PC-3 (cell line): ENCODE data around the gene LTBP4. TPM values are rescaled to one million over a fixed set of nuclear protein-coding genes. Genes with fewer than 3 reads are reported as not detected.

Experiments used
- ATAC-seq: fragments of 200-7000 bp; cut with Tn5 transposase; 2 replicates; pipeline ENCODE4 v1.9.1; 2020; ENCODE audit warnings: mild to moderate bottlenecking, moderate library complexity
- BruUV-seq: library from RNA; stranded (reverse); fragments of 400-500 nt; replicated peaks from 2 replicates; lab custom pipeline; 2021; lab: Mats Ljungman, UMichigan
- CTCF ChIA-PET: fragments of 300-600 bp; sonication (Branson Sonifier 250); formaldehyde crosslinking; loops from one replicate; lab custom pipeline; 2022; ENCODE audit warnings: antibody characterized with exemption; lab: Charles Lee
- POLR2A ChIA-PET: fragments of 300-600 bp; sonication (Branson Sonifier 250); formaldehyde crosslinking; loops from one replicate; lab custom pipeline; 2022; ENCODE audit warnings: antibody characterized with exemption; ENCODE audit not compliant: unreplicated experiment; lab: Charles Lee
- DNase-seq: peaks from one replicate; pipeline ENCODE4 v3.0.0-alpha.2; 2015
- H2AFZ ChIP-seq: fragments of 300-600 bp; sonication (generic); 2 replicates; pipeline ENCODE4 v1.6.0; 2016; ENCODE audit warnings: antibody characterized with exemption, low read length
- H3F3A ChIP-seq: fragments of 300-600 bp; sonication (generic); one replicate; pipeline ENCODE4 v1.6.0; 2017; ENCODE audit warnings: antibody characterized with exemption, low read length, control low read depth, mild to moderate bottlenecking; ENCODE audit not compliant: unreplicated experiment
- H3K27ac ChIP-seq: fragments of 300-600 bp; sonication (generic); 2 replicates; pipeline ENCODE4 v1.5.1; 2016; ENCODE audit warnings: mild to moderate bottlenecking, low read length
- H3K27me3 ChIP-seq: fragments of 300-600 bp; sonication (generic); 2 replicates; pipeline ENCODE4 v1.6.1; 2016; ENCODE audit warnings: low read length, mixed read lengths
- H3K36me3 ChIP-seq: fragments of 300-600 bp; sonication (generic); 2 replicates; pipeline ENCODE4 v1.6.1; 2016; ENCODE audit warnings: low read depth, mixed run types, low read length, mixed read lengths
- H3K4me1 ChIP-seq: fragments of 300-600 bp; sonication (generic); 2 replicates; pipeline ENCODE4 v1.5.1; 2016; ENCODE audit warnings: low read length; ENCODE audit not compliant: insufficient read depth
- H3K4me2 ChIP-seq: fragments of 300-600 bp; sonication (generic); 2 replicates; pipeline ENCODE4 v1.6.0; 2016; ENCODE audit warnings: low read length
- H3K4me3 ChIP-seq: fragments of 300-600 bp; sonication (generic); 2 replicates; pipeline ENCODE4 v1.5.1; 2016; ENCODE audit warnings: mild to moderate bottlenecking, low read length, mixed read lengths
- H3K79me2 ChIP-seq: fragments of 300-600 bp; sonication (generic); 2 replicates; pipeline ENCODE4 v1.6.1; 2017; ENCODE audit warnings: low read length, mixed read lengths
- H3K9ac ChIP-seq: fragments of 300-600 bp; sonication (generic); 2 replicates; pipeline ENCODE4 v1.6.0; 2016; ENCODE audit warnings: mild to moderate bottlenecking, low read length
- H3K9me2 ChIP-seq: fragments of 300-600 bp; sonication (generic); replicated peaks from 2 replicates; pipeline ENCODE4 v1.6.1; 2016; ENCODE audit warnings: mixed run types, low read length, mixed read lengths
- H3K9me3 ChIP-seq: fragments of 300-600 bp; sonication (generic); 2 replicates; pipeline ENCODE4 v1.6.1; 2016; ENCODE audit warnings: low read length, mixed read lengths
- H4K20me1 ChIP-seq: fragments of 300-600 bp; sonication (generic); 2 replicates; pipeline ENCODE4 v1.6.1; 2016; ENCODE audit warnings: low read length, mixed read lengths
- CTCF ChIP-seq: fragments of 300-600 bp; sonication (generic); conservative IDR thresholded peaks from 2 replicates; pipeline ENCODE4 v1.5.1; 2017; ENCODE audit warnings: antibody characterized with exemption, low read depth, mild to moderate bottlenecking, low read length
- EZH2 ChIP-seq: fragments of 300-600 bp; sonication (generic); IDR thresholded peaks from one replicate; pipeline ENCODE4 v1.6.1; 2017; ENCODE audit warnings: antibody characterized with exemption, mild to moderate bottlenecking, low read length; ENCODE audit not compliant: unreplicated experiment
- EZH2phosphoT487 ChIP-seq: fragments of 300-600 bp; sonication (generic); IDR thresholded peaks from 2 replicates; pipeline ENCODE4 v1.6.1; 2018; ENCODE audit warnings: mild to moderate bottlenecking, antibody characterized with exemption, low read length, borderline replicate concordance
- intact Hi-C: fragments of 100-400 bp; cut with micrococcal nuclease; formaldehyde crosslinking; loops from 2 replicates; pipeline ENCODE4 v1.9.0; 2023
- total RNA-seq: library from RNA; depleted of rRNA; stranded (reverse); fragments of >200 nt; gene quantifications from 2 replicates; pipeline ENCODE4 v1.2.3, GENCODE V29; 2014

LTBP4 gene
- total RNA-seq, 1 experiment from 2014 or later: 8.9 TPM

GRCh38 chr19:40640744-40641143, 39.6 kb downstream of the LTBP4 start:
- no peaks in the 10 kb centered on the region for H3K36me3 ChIP-seq
- ChIA-PET POLR2A (no interaction called here), CTCF (no interaction called here)
- no peaks in the 10 kb centered on the region for H3K9me3 ChIP-seq
- no peaks in the 10 kb centered on the region for H3K79me2 ChIP-seq
- ATAC-seq: no peak
- H3K27ac ChIP-seq: no peak overlapping the region
- DNase-seq: no peak
- no peak overlapping the region for H3K9ac ChIP-seq
- no peaks in the 10 kb centered on the region for H3K9me2 ChIP-seq
- H3F3A ChIP-seq: no peaks in the 10 kb centered on the region
- no peak overlapping the region for H2AFZ ChIP-seq
- peaks cover 2% of the 10 kb centered on the region for H3K4me1 ChIP-seq
- no peaks in the 10 kb centered on the region for H4K20me1 ChIP-seq
- no TSS peak for BruUV-seq
- intact Hi-C loops: no loop called here
- H3K4me2 ChIP-seq: no peak overlapping the region
- H3K27me3 ChIP-seq: no peaks in the 10 kb centered on the region
- TF ChIP-seq CTCF: no peak
- TF ChIP-seq EZH2: no peak
- TF ChIP-seq EZH2phosphoT487: no peak
- H3K4me3 ChIP-seq: no peak overlapping the region

- Histone ChIP-seq H3F3A (no peaks in the 10 kb centered on the region), H3K9ac (no peak overlapping the region), H3K4me3 (no peak overlapping the region), H3K4me1 (peaks cover 7% of the 10 kb centered on the region), H3K4me2 (no peak overlapping the region), H4K20me1 (no peaks in the 10 kb centered on the region), H3K9me2 (no peaks in the 10 kb centered on the region), H2AFZ (no peak overlapping the region), H3K79me2 (no peaks in the 10 kb centered on the region), H3K36me3 (no peaks in the 10 kb centered on the region), H3K27ac (no peak overlapping the region), H3K9me3 (no peaks in the 10 kb centered on the region), H3K27me3 (no peaks in the 10 kb centered on the region)
- no peak for DNase-seq
- no peak for TF ChIP-seq EZH2
- no peak for TF ChIP-seq CTCF
- TF ChIP-seq EZH2phosphoT487: no peak
- no peak for ATAC-seq
- ChIA-PET CTCF (no interaction called here), POLR2A (no interaction called here)
- intact Hi-C loops: no loop called here
- no TSS peak for BruUV-seq
These were observed 40.1 kb downstream of the LTBP4 start for GRCh38 chr19:40641281-40641680.

GRCh38 chr19:40642051-40642706, 41.0 kb downstream of the LTBP4 start:
- Histone ChIP-seq H2AFZ (no peak overlapping the region), H3K36me3 (no peaks in the 10 kb centered on the region), H3K4me3 (no peak overlapping the region), H3K4me1 (peaks cover 11% of the 10 kb centered on the region), H3K27me3 (no peaks in the 10 kb centered on the region), H3K9me3 (no peaks in the 10 kb centered on the region), H3K27ac (no peak overlapping the region), H3K9me2 (no peaks in the 10 kb centered on the region), H3F3A (no peaks in the 10 kb centered on the region), H4K20me1 (no peaks in the 10 kb centered on the region), H3K4me2 (no peak overlapping the region), H3K9ac (no peak overlapping the region), H3K79me2 (no peaks in the 10 kb centered on the region)
- TF ChIP-seq CTCF (no peak), EZH2phosphoT487 (no peak), EZH2 (no peak)
- DNase-seq (no peak), ATAC-seq (no peak)
- no TSS peak for BruUV-seq
- intact Hi-C loops: no loop called here
- ChIA-PET POLR2A (no interaction called here), CTCF (no interaction called here)
